22Rv1 (cell line): ENCODE results near the gene KIF6.
"Not testable (repeated sequence)": the region's sequence is repeated elsewhere in the genome, so short reads cannot be mapped to it uniquely, and the experiment has no call there.

Experiments
- H3K27ac ChIP-seq: fragments of 450-650 bp; 2 replicates; pipeline ENCODE4 v1.5.1; 2017
- CTCF ChIP-seq: fragments of 450-650 bp; IDR thresholded peaks from 2 replicates; pipeline ENCODE4 v1.5.1; 2017; ENCODE audit warnings: mild to moderate bottlenecking
- ZFX ChIP-seq: fragments of 450-650 bp; IDR thresholded peaks from 2 replicates; pipeline ENCODE4 v1.6.1; 2017; ENCODE audit warnings: antibody characterized with exemption, borderline replicate concordance

Gene KIF6

GRCh38 chr6:39296745-39297640 is 428.2 kb downstream of the KIF6 start:
- no peak overlapping the region for H3K27ac ChIP-seq
- TF ChIP-seq ZFX = no peak
- no peak for TF ChIP-seq CTCF

DNA sequence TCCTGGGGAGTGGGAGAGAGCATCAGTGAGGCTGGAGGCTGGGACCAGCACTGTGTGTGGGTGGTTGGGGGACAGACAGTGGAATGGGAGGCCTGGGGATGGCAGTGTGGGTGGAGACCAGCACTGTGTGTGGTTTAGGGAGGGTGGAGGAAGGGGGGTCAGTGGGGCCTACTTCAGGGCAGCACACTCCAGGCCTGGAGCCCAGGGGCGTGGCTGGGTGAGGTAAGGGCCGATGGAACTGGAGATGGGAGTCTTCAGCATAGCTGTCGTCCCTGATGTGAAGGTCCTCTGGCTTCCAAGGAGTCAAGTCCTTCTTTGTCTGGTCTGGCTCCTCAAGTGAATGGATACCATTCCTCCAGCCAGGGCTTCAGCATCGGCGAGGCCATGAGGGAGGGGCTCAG is 429.6 kb downstream of the KIF6 start:
- no peak for TF ChIP-seq CTCF
- no peak for TF ChIP-seq ZFX
- no peak overlapping the region for H3K27ac ChIP-seq

DNA sequence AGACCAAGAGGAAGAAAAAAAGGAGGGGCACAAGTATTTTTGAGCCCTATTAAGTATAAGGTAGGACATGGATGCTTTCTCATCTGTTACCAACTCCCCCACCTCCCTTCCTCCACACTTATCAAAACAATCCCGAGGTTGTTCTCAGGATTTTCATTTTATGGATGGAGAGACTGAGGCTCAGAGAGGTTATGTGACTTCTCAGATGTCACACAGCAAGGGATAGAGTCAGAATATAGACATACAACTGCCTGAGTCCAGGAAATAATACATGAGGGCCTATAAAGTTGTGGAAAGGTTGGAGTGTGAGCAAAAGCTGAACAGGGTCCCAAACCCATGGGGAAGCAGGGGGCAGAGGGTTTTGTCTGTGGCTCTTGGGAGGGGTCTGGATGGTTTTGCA is 430.3 kb downstream of the KIF6 start:
- no peak overlapping the region for H3K27ac ChIP-seq
- TF ChIP-seq ZFX (no peak), CTCF (no peak)

- no peak for TF ChIP-seq ZFX
- no peak for TF ChIP-seq CTCF
Measured at GRCh38 chr6:39294133-39294532, 431.1 kb downstream of the KIF6 start.

GRCh38 chr6:39292637-39293036 is 432.6 kb downstream of the KIF6 start:
- no peak for TF ChIP-seq CTCF
- TF ChIP-seq ZFX = no peak
- H3K27ac ChIP-seq = no peak overlapping the region

More at GRCh38 chr6:39294133-39294532, 431.1 kb downstream of the KIF6 start:
- no peak overlapping the region for H3K27ac ChIP-seq

DNA sequence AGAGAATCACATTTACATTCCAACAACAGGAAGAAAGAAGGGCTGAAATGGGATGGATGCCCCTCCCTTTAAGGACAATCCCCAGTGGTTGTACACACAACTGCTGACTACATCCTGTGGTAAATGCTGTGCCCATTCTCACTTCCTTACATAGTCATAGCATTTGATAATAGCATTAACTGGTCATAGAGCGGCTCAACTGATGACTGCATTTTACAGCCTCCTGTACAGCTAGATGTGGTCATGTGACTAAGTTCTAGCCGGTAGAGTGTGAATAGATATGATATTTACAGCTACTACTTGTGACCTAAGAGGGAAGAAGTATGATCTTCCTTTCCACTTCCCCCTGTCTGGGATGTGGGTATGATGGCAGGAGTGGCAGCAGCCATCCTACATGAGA is 435.7 kb downstream of the KIF6 start:
- H3K27ac ChIP-seq = no peak overlapping the region
- TF ChIP-seq CTCF (no peak), ZFX (no peak)

DNA sequence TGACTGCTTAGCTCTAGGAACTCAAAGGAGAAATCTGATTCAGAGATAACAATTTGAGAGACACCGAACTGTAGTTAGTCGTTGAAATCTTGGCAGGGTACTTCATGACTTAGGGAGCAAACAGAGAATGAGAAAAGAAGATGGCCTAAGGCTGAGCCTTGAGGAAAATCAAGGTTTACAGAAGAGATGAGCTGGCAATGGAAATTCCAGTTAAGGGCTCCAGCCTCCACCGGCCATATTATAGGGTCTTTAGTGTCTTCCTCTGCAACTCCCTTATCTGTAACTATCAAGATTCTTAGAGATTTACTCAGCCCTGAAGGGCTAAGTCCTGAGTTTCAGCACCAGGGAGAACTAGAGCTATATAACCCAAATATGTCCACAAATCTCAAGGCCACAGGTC is 437.6 kb downstream of the KIF6 start:
- TF ChIP-seq CTCF (no peak), ZFX (no peak)
- H3K27ac ChIP-seq = no peak overlapping the region

- not testable (repeated sequence) for H3K27ac ChIP-seq
Measured at GRCh38 chr6:39286596-39286995, 438.6 kb downstream of the KIF6 start.
